Measurements from ENCODE around the gene CERS3.

DNA sequence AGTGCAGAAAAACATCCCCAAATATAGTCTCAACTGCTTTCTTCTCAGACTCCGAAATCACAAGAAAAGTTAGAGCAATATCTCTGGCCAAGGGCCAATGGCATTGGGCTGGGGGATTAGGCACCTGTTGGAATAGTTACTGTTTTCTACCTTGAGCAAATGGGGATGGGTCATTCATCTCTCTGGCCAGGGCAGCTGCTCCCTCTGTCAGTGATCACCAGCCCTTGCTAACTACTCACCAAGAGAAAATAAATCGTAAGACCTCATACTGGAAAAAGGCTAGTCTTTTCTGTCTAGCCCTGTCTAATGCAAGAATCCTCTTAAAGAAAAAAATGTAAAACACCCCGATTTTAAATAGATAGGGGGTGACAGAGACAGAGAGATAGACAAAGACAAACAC is 10.9 kb downstream of the CERS3 start:
- TF ChIP-seq, protein P1, sequence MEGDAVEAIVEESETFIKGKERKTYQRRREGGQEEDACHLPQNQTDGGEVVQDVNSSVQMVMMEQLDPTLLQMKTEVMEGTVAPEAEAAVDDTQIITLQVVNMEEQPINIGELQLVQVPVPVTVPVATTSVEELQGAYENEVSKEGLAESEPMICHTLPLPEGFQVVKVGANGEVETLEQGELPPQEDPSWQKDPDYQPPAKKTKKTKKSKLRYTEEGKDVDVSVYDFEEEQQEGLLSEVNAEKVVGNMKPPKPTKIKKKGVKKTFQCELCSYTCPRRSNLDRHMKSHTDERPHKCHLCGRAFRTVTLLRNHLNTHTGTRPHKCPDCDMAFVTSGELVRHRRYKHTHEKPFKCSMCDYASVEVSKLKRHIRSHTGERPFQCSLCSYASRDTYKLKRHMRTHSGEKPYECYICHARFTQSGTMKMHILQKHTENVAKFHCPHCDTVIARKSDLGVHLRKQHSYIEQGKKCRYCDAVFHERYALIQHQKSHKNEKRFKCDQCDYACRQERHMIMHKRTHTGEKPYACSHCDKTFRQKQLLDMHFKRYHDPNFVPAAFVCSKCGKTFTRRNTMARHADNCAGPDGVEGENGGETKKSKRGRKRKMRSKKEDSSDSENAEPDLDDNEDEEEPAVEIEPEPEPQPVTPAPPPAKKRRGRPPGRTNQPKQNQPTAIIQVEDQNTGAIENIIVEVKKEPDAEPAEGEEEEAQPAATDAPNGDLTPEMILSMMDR (IDR thresholded peaks at IDR 0.05) = no peak
- TF ChIP-seq REST (IDR thresholded peaks at IDR 0.05; ENCODE audit: insufficient read depth in 1 of 2, low read depth in 2 of 2, low read length in 1 of 2) = no peak
- no peak for TF ChIP-seq POLR2AphosphoS5 (IDR thresholded peaks at IDR 0.05; ENCODE audit: low read depth, low read length)
- TF ChIP-seq SIN3A (IDR thresholded peaks at IDR 0.05; ENCODE audit: borderline replicate concordance, insufficient read depth, low read depth, low read length) = no peak

Data from Panc1 (cell line).